Common myeloid progenitor, CD34-positive (primary cell): ENCODE data around the gene ERVW-1.

Experiments used
- CTCF ChIA-PET: fragments of 350-600 bp; sonication (Branson Sonifier 250); formaldehyde crosslinking; loops from one replicate; lab custom pipeline; 2021; ENCODE audit warnings: antibody characterized with exemption; lab: Charles Lee
- POLR2A ChIA-PET: fragments of 350-600 bp; sonication (Branson Sonifier 250); formaldehyde crosslinking; loops from one replicate; lab custom pipeline; 2021; ENCODE audit warnings: antibody characterized with exemption; lab: Charles Lee
- DNase-seq, 3 donors: peaks; one replicate each; pipeline versions ENCODE4 v3.0.0 to v3.0.0-alpha.2; 2013
- H3K27ac ChIP-seq, 2 experiments: 1 replicate in 1 of 2; 2 replicates in 1 of 2; pipeline ENCODE4 v1.7.0; 2013; ENCODE audit warnings: inconsistent platforms in 2 of 2, low read length in 2 of 2, mild to moderate bottlenecking in 2 of 2, low read depth in 1 of 2, moderate library complexity in 1 of 2; ENCODE audit not compliant: severe bottlenecking in 2 of 2, insufficient read depth in 1 of 2, poor library complexity in 1 of 2
- H3K27me3 ChIP-seq, 5 experiments: replicated peaks in 2 of 5; 1 replicate in 3 of 5; 2 replicates in 2 of 5; pipeline versions ENCODE4 v1.6.1 to v1.7.0; 2013; ENCODE audit warnings: low read length in 4 of 5, mild to moderate bottlenecking in 2 of 5, moderate library complexity in 2 of 5, inconsistent platforms in 1 of 5; ENCODE audit not compliant: insufficient read depth in 5 of 5, control insufficient read depth in 4 of 5
- H3K36me3 ChIP-seq, 4 experiments: 1 replicate in 2 of 4; 2 replicates in 2 of 4; pipeline versions ENCODE4 v1.6.1 to v1.7.0; 2013; ENCODE audit warnings: low read length in 3 of 4, control low read depth in 1 of 4, mild to moderate bottlenecking in 1 of 4; ENCODE audit not compliant: control insufficient read depth in 4 of 4, insufficient read depth in 4 of 4
- H3K4me1 ChIP-seq, 4 experiments: 1 replicate in 3 of 4; 2 replicates in 1 of 4; pipeline versions ENCODE4 v1.6.1 to v1.7.1; 2013; ENCODE audit warnings: low read length in 3 of 4, mild to moderate bottlenecking in 3 of 4, control low read depth in 1 of 4, inconsistent platforms in 1 of 4, moderate library complexity in 1 of 4; ENCODE audit not compliant: control insufficient read depth in 4 of 4, insufficient read depth in 4 of 4; ENCODE audit errors: control extremely low read depth in 1 of 4
- H3K4me3 ChIP-seq, 7 experiments: 1 replicate in 4 of 7; 2 replicates in 3 of 7; pipeline versions ENCODE4 v1.5.1 to v1.7.0; 2013; ENCODE audit warnings: mild to moderate bottlenecking in 7 of 7, low read length in 6 of 7, moderate library complexity in 6 of 7, inconsistent platforms in 2 of 7, low read depth in 2 of 7, control low read depth in 1 of 7; ENCODE audit not compliant: insufficient read depth in 4 of 7, control insufficient read depth in 1 of 7; ENCODE audit errors: extremely low read depth in 1 of 7
- H3K9me3 ChIP-seq, 5 experiments: 1 replicate in 4 of 5; 2 replicates in 1 of 5; pipeline versions ENCODE4 v1.6.1 to v1.7.1; 2013; ENCODE audit warnings: low read length in 4 of 5, mild to moderate bottlenecking in 2 of 5, inconsistent platforms in 1 of 5, low read depth in 1 of 5, moderate library complexity in 1 of 5; ENCODE audit not compliant: control insufficient read depth in 4 of 5, insufficient read depth in 2 of 5; ENCODE audit errors: control extremely low read depth in 1 of 5
- WGBS: methylation state at CpG from one replicate; pipeline ENCODE4 v1.1.5; 2013; ENCODE audit not compliant: insufficient coverage; 5-methylcytosine and 5-hydroxymethylcytosine counted together

ERVW-1 gene

DNA sequence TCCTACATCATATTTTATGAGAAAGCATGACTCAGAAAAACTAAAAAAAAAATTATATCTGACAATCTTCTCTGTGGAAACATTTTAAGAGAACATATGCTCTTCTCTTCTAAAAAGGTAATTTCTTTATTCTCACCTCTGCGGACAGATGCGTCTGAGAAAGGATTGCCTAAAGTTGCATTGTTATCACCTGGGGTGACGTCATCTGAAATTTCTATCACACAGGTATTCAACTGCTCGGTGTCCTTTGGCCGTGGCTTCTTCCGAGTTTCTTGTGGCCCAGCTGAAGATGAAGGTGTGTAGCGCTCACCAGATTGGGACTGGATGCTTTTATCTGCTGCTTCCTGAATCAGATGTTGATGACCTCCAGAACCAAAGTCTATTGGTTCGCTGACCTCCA is 44.7 kb downstream of the ERVW-1 start:
- H3K27ac ChIP-seq = no peak overlapping the region
- H3K27me3 ChIP-seq = no peaks in the 10 kb centered on the region
- POLR2A ChIA-PET = no interaction called here
- H3K9me3 ChIP-seq = no peaks in the 10 kb centered on the region
- CTCF ChIA-PET = interaction anchor here (1.5 kb wide), 1 partner anchor 14 kb away, joined by 4 read pairs; the partner anchor contains the start of gene GATAD1
- no peaks in the 10 kb centered on the region for H3K4me1 ChIP-seq
- no peak overlapping the region for H3K4me3 ChIP-seq
- DNase-seq = no peak
- WGBS = over 99% methylated on average over 7 of the region's 8 CpGs
- no peaks in the 10 kb centered on the region for H3K36me3 ChIP-seq

DNA sequence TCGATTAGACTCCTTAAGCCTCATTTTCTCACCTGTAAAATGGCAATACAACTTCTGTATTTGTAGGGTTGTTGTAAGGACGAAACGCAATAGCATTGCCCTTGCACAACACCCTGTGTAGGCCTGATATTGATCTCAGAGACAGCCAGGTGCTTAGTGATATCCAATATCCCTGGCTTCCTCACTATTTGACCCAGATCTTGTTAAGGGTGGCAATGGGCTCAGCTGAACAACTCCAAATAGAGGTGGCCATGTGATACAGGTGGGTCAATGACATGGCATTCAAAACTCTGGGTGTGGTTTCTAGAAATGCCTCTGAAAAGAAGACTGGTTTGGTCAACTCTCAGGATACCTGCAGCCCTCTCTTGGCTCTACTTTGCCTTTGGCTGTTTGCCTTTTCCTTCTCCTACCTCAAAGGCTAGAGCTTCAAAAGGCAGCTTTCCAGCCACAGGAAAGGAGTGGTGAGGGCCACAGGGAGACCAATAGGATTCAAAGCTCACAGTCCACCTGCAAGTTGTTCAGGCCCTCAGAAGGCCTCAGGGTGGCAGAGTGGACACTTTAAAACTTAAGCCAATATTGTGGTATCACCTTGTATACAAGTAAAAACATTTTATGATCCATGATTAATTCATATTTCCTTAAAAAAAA is 45.3 kb downstream of the ERVW-1 start:
- Histone ChIP-seq H3K27ac (no peak overlapping the region), H3K9me3 (no peaks in the 10 kb centered on the region), H3K36me3 (no peaks in the 10 kb centered on the region), H3K4me3 (no peak overlapping the region), H3K4me1 (no peaks in the 10 kb centered on the region), H3K27me3 (no peaks in the 10 kb centered on the region)
- ChIA-PET CTCF (interaction anchor here (0.7 to 1.5 kb wide), 2 partner anchors 15 to 73 kb away, joined by 3 to 4 read pairs; partner anchors contain the start of gene GATAD1), POLR2A (no interaction called here)
- whole genome bisulfite sequencing = no CpG with 5 or more reads among the region's 3 CpGs
- no peak for DNase-seq

DNA sequence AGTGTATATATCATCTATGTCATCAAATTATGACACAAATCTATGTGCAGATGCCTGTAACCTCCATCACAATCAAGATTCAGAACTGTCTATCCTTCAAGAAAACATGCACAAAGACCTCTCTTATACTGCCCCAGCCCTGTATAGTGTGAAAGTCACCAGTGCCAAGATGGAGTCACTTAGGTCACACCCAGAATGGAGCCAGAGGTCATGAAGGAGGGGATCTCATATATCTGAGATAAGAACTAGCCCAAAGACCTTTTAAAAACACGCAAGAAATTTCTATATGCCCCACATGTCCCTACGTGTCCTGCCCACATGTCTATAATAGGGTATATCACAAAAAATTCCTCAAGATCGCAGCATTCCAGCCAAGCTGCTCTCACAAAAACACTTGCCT is 50.6 kb downstream of the ERVW-1 start:
- no peak for DNase-seq
- H3K27me3 ChIP-seq = no peaks in the 10 kb centered on the region
- no peaks in the 10 kb centered on the region for H3K36me3 ChIP-seq
- H3K4me3 ChIP-seq = no peak overlapping the region
- 100% methylated on average over 3 of the region's 3 CpGs for WGBS
- ChIA-PET POLR2A (no interaction called here), CTCF (no interaction called here)
- no peaks in the 10 kb centered on the region for H3K9me3 ChIP-seq
- peaks cover 0 to 21% (median 15%) of the 10 kb centered on the region in 4 experiments for H3K4me1 ChIP-seq
- H3K27ac ChIP-seq = no peak overlapping the region

DNA sequence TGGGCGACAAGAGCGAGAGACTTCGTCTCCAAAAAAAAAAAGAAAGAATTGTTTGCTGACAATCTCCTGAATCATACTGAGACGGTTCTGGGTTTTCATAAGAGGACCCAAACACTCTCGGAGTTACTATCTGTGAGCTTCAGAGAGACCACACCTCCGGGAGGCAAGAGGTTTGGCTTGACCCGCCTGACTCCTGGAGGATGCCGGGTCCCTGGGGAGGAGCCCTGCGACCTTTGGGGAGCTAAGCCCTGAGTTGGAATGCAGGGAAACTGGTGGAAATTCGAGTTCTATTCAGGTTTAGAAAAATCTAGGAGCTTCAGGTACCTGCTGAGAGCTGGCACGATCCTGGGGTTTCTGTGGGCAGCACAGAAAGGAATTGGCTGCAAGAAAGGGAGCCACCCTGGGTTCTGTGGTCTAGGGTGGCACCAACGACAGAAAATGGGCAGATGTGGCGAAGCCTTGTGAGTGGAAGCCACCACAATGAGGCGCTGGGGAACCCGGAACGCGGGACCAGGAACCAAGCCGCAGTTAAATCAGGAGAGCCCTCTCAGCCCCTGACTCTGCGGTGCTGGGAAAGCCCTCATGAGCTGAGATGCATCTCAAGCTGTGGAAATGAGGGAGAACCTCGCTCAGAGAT is 52.3 kb downstream of the ERVW-1 start:
- H3K4me1 ChIP-seq = peaks cover 7 to 34% (median 25%) of the 10 kb centered on the region in 4 experiments
- WGBS = 51% methylated on average over 19 of the region's 20 CpGs
- H3K36me3 ChIP-seq = no peaks in the 10 kb centered on the region
- H3K27me3 ChIP-seq = no peaks in the 10 kb centered on the region
- no peak overlapping the region for H3K27ac ChIP-seq
- ChIA-PET POLR2A (no interaction called here), CTCF (interaction anchor here (1.0 to 4.2 kb wide), 7 partner anchors 10 to 103 kb away, joined by 3 to 36 read pairs (median 4); partner anchors contain the start of genes GATAD1, PEX1 and RBM48)
- H3K4me3 ChIP-seq = peak overlapping the region in 3 of 7 experiments; percentile 32 to 86 (median 69)
- no peaks in the 10 kb centered on the region for H3K9me3 ChIP-seq
- peak; percentile 31 to 48 (median 43) for DNase-seq

DNA sequence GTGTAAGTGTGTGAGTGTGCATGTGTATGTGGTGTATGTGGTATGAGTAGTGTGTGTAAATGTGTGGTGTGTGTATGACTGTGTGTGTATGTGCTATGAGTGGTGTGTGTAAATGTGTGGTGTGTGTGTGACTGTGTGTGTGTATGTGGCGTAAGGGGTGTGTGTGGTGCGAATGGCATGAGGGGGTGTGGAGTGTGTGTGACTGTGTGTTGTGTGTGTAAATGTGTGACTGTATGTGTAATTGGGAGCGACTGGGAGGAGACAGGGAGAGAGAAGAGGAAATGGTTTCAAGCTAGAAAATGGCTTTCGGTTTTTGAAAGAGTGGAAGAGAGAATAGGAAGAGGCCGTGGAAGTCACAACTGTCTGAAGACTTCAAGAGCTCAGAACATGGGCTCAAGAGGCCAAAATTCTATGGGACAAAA is 54.0 kb downstream of the ERVW-1 start:
- CTCF ChIA-PET = interaction anchor here (0.6 to 4.2 kb wide), 13 partner anchors 9 to 460 kb away, joined by 3 to 36 read pairs (median 4); partner anchors contain the start of gene GATAD1
- POLR2A ChIA-PET = no interaction called here
- Histone ChIP-seq H3K36me3 (no peaks in the 10 kb centered on the region), H3K9me3 (no peaks in the 10 kb centered on the region), H3K4me1 (peaks cover 7 to 34% (median 25%) of the 10 kb centered on the region in 4 experiments), H3K27me3 (no peaks in the 10 kb centered on the region), H3K4me3 (peak overlapping the region in 2 of 7 experiments; percentile 65 to 86), H3K27ac (peak overlapping the region in 1 of 2 experiments; percentile 36)
- 68% methylated on average over 5 of the region's 5 CpGs for whole genome bisulfite sequencing
- peak in 1 of 3 donors; percentile 14 for DNase-seq

DNA sequence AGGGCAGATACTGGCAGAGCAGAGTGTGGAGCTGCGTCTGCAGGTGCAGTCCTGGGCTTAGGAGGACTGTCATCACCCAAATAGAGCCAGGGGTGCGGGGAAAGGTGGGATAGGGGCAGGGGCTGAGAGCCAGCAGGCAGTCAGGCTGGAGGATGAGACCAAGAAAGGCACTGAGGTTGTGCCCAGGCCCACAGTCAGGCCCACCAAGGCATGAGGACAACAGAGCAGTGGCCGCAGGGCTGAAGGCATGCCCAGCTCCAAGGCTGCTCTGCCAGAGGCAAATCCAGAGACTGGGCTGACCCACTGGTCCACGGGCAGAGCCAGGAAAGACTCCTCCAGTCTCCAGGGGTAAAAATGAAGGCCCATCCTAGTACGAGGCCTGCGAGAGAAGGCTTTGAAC is 54.8 kb downstream of the ERVW-1 start:
- no peak overlapping the region for H3K27ac ChIP-seq
- POLR2A ChIA-PET = no interaction called here
- 100% methylated on average over 6 of the region's 6 CpGs for WGBS
- CTCF ChIA-PET = interaction anchor here (1.5 to 4.2 kb wide), 4 partner anchors 8 to 25 kb away, joined by 5 to 36 read pairs (median 10); partner anchors contain the start of gene GATAD1
- no peak overlapping the region for H3K4me3 ChIP-seq
- peaks cover 7 to 34% (median 25%) of the 10 kb centered on the region in 4 experiments for H3K4me1 ChIP-seq
- H3K9me3 ChIP-seq = no peaks in the 10 kb centered on the region
- H3K36me3 ChIP-seq = no peaks in the 10 kb centered on the region
- DNase-seq = no peak
- H3K27me3 ChIP-seq = no peaks in the 10 kb centered on the region
